Activated CD4-positive, alpha-beta T cell treated with anti-CD3 and anti-CD28 coated beads for 24 hours (primary cell): ENCODE data around the gene RFX3.
"Not testable (repeated sequence)": the region's sequence is repeated elsewhere in the genome, so short reads cannot be mapped to it uniquely, and the experiment has no call there.

Source experiments
- DNase-seq, 2 donors: peaks; one replicate each; pipeline ENCODE4 v3.0.0-alpha.2; 2020; ENCODE audit warnings: low read depth in 2 of 2

Gene RFX3

GRCh38 chr9:3359048-3359692 is 166.6 kb downstream of the RFX3 start:
- DNase-seq: no peak

GRCh38 chr9:3348169-3348568 is 177.6 kb downstream of the RFX3 start:
- no peak for DNase-seq

GRCh38 chr9:3346549-3346948 is 179.3 kb downstream of the RFX3 start:
- no peak for DNase-seq

- DNase-seq: no peak
Measured at GRCh38 chr9:3343671-3344070, 182.1 kb downstream of the RFX3 start.

- DNase-seq: no peak
Measured at GRCh38 chr9:3342159-3342777, 183.5 kb downstream of the RFX3 start.

- DNase-seq: no peak
Measured at GRCh38 chr9:3337515-3338225, 188.1 kb downstream of the RFX3 start.

GRCh38 chr9:3336951-3337350 is 188.8 kb downstream of the RFX3 start:
- no peak for DNase-seq

- DNase-seq: no peak
Measured at GRCh38 chr9:3332802-3333201, 193.0 kb downstream of the RFX3 start.

GRCh38 chr9:3331801-3332200 is 194.0 kb downstream of the RFX3 start:
- no peak for DNase-seq

- no peak for DNase-seq
Measured at GRCh38 chr9:3330792-3331420, 194.9 kb downstream of the RFX3 start.

GRCh38 chr9:3329361-3329760 is 196.4 kb downstream of the RFX3 start:
- no peak for DNase-seq

GRCh38 chr9:3323714-3324113 is 202.1 kb downstream of the RFX3 start:
- no peak for DNase-seq

- DNase-seq: no peak
Measured at GRCh38 chr9:3321186-3321585, 204.6 kb downstream of the RFX3 start.

GRCh38 chr9:3312595-3312994 is 213.2 kb downstream of the RFX3 start:
- DNase-seq: not testable (repeated sequence)

- no peak for DNase-seq
Measured at GRCh38 chr9:3308609-3309008, 217.2 kb downstream of the RFX3 start.

- DNase-seq: peak in 1 of 2 donors; percentile 6
Measured at GRCh38 chr9:3304388-3304787, 221.4 kb downstream of the RFX3 start.

- DNase-seq: no peak
Measured at GRCh38 chr9:3299872-3300271, 225.9 kb downstream of the RFX3 start.

- DNase-seq: no peak
Measured at GRCh38 chr9:3296536-3296935, 229.3 kb downstream of the RFX3 start.

- no peak for DNase-seq
Measured at GRCh38 chr9:3292311-3292710, 233.5 kb downstream of the RFX3 start.

- no peak for DNase-seq
Measured at GRCh38 chr9:3290231-3290840, 235.5 kb downstream of the RFX3 start.

- no peak for DNase-seq
Measured at GRCh38 chr9:3288686-3289085, 237.1 kb downstream of the RFX3 start.
